Measurements from ENCODE around the gene THBS4.

Gene THBS4

GRCh38 chr5:80043187-80043586 is 8.0 kb downstream of the THBS4 start:
- no peak for DNase-seq (ENCODE audit: extremely low read depth in 1 of 2, low read depth in 1 of 2)

GRCh38 chr5:80048084-80048780 is 13.1 kb downstream of the THBS4 start:
- DNase-seq (ENCODE audit: extremely low read depth in 1 of 2, low read depth in 1 of 2): no peak

DNA sequence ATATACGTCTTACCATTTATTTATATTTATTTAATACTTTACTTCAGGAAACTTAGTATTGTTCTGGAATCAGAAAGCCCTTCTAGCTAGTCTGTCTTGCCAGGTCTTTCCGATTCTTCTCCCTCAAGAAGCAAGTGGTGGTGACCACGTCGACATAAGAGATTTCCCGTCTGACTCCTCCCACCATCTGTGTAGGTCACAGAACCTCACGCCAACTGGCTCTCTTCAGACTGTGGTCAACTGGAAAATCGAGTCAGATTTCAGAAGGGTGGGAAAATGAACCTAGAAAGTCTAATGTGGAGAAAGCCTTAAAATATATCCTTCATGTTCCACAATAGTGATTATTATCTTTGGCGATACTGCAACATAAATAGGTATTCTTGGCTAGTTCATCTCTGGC is 17.3 kb downstream of the THBS4 start:
- no peak for DNase-seq (ENCODE audit: extremely low read depth in 1 of 2, low read depth in 1 of 2)

- no peak for DNase-seq (ENCODE audit: extremely low read depth in 1 of 2, low read depth in 1 of 2)
Measured at GRCh38 chr5:80054682-80055081, 19.5 kb downstream of the THBS4 start.

DNA sequence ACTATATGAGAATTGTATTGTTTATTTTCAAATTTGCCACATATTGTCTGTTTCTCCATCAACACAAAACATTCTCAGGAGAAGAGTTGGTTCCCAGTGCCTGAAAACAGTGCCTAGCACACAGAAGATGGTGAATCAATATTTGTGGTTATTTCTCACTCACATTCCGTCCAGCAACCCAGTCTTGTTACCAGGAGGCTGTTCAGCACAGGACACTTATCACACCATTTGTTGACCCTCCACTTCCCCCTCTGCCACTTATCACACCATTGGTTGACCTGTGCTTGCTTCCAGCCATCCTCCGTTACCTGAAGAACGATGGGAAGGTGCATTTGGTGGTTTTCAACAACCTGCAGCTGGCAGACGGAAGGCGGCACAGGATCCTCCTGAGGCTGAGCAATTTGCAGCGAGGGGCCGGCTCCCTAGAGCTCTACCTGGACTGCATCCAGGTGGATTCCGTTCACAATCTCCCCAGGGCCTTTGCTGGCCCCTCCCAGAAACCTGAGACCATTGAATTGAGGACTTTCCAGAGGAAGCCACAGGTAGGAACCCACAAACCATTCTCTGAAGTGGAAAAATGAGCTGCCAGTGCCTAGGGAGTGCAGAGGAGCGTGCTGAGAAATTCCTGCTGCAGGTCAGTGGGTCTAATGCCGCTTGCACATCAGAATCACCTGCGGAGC is 20.5 kb downstream of the THBS4 start:
- no peak for DNase-seq (ENCODE audit: extremely low read depth in 1 of 2, low read depth in 1 of 2)

- no peak for DNase-seq (ENCODE audit: extremely low read depth in 1 of 2, low read depth in 1 of 2)
Measured at GRCh38 chr5:80057099-80057498, 22.0 kb downstream of the THBS4 start.

DNA sequence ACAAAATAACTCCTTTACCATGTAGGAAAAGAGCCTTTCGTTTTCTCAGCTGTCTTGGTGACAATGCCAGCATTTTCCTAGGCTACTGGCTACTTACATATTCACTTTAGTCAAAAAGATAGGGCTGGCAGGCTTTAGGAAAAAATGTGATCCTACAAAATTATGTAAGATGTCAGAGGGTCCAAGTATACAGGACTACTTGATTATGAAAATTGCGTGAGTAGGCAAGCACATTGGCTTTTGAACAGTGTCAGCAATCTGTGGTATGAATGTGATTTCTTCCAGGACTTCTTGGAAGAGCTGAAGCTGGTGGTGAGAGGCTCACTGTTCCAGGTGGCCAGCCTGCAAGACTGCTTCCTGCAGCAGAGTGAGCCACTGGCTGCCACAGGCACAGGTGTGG is 22.8 kb downstream of the THBS4 start:
- DNase-seq (ENCODE audit: extremely low read depth in 1 of 2, low read depth in 1 of 2): no peak

DNA sequence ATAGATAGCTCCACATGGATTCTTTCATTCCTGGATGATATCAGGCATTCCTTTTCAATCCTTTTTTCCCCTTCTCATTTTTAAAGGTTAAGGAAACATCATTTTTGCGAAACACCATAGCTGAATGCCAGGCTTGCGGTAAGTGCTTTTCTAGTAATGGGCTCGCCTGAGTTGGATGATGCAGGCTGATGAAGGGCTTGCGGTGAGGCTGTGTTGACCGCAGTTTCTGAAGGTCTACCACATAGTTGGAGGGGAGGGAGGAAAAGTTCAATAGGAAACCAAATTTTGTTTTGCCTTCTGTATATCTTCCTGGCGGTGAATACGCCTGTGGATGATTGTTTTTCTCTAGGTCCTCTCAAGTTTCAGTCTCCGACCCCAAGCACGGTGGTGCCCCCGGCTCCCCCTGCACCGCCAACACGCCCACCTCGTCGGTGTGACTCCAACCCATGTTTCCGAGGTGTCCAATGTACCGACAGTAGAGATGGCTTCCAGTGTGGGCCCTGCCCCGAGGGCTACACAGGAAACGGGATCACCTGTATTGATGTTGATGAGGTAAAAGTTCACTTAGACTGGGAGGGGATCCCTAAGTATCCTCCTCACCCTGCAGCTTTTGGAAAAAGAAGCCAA is 24.3 kb downstream of the THBS4 start:
- DNase-seq (ENCODE audit: extremely low read depth in 1 of 2, low read depth in 1 of 2): no peak

GRCh38 chr5:80060966-80061365 is 25.8 kb downstream of the THBS4 start:
- DNase-seq (ENCODE audit: extremely low read depth in 1 of 2, low read depth in 1 of 2): no peak

GRCh38 chr5:80061547-80061946 is 26.4 kb downstream of the THBS4 start:
- no peak for DNase-seq (ENCODE audit: extremely low read depth in 1 of 2, low read depth in 1 of 2)

GRCh38 chr5:80064124-80064523 is 29.0 kb downstream of the THBS4 start:
- no peak for DNase-seq (ENCODE audit: extremely low read depth in 1 of 2, low read depth in 1 of 2)

- DNase-seq (ENCODE audit: extremely low read depth in 1 of 2, low read depth in 1 of 2): no peak
Measured at GRCh38 chr5:80067016-80067415, 31.9 kb downstream of the THBS4 start.

DNA sequence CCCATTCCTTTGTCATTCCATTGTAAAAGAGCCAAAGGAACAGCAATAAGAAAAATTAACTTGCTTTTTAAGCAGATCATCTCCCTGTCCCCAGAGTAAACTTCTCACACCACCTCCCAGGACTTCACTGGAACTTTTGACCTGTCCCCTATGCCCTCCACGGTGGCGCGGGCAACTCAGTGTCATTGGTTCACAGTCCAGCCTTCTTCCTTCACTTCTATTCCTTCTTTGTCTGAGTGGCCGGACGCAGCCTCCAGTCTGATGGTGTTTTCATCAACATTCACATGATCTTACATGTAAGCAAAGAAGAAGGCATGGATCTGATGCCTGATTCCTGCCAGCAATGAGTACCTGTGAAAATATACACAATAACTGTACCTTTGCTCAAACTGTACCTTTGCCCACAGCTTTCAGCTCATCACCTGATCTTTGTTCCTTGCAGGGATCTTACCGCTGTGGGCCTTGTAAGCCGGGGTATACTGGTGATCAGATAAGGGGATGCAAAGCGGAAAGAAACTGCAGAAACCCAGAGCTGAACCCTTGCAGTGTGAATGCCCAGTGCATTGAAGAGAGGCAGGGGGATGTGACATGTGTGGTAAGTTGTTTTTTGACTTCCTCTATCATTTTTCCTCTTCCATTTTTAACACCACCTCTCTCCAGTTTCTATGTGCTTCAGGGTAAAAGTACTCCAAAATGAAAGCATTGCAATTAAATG is 32.5 kb downstream of the THBS4 start:
- no peak for DNase-seq (ENCODE audit: extremely low read depth in 1 of 2, low read depth in 1 of 2)

- DNase-seq (ENCODE audit: extremely low read depth in 1 of 2, low read depth in 1 of 2): no peak
Measured at GRCh38 chr5:80068246-80068636, 33.1 kb downstream of the THBS4 start.

GRCh38 chr5:80068775-80069174 is 33.6 kb downstream of the THBS4 start:
- no peak for DNase-seq (ENCODE audit: extremely low read depth in 1 of 2, low read depth in 1 of 2)

DNA sequence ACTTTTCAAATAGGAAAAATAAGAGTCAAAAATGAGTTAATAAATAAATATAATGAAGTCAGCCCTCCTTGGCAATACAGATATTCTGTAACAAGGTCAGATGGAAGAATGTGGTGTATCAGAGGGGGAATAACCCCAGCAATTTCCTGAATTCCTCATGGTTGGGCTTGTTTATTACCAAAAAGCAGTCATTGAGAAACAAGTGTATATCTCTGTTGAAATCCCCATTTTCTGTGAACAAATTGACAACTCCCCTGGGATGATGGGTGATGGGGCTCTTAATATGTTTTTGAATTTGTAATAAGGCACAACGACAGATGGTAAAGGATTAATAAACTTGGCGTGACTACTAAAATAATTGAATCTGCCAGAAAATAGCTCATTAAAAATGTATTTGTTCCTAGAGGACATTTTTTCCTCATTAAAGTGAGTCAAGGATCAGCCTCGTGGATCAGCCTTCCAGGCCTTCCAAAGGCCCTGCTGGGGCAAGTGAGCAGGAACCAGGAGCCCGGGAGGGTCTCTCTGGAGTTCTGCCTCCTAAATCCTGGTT is 34.2 kb downstream of the THBS4 start:
- DNase-seq (ENCODE audit: extremely low read depth in 1 of 2, low read depth in 1 of 2): no peak

DNA sequence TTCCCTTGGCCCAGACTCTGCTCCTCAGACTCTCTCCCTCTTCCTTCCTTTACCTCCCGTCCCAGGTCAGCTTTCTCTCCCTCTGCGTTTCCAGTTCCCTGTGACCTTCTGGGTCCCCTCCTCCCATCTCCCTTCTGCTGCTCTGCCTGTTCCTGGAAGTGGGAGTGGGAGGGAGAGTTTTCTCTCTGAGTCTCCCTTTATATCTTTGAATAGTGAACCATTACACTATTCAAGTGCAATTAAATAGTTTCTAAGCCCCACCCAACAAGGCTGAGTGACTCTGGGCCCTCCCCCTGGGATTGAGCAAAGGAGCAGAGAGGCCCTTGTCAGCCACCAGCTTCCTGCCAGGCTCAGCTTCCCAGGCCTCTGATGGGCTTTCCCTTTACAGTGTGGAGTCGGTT is 34.8 kb downstream of the THBS4 start:
- DNase-seq (ENCODE audit: extremely low read depth in 1 of 2, low read depth in 1 of 2): no peak

- DNase-seq (ENCODE audit: extremely low read depth in 1 of 2, low read depth in 1 of 2): no peak
Measured at GRCh38 chr5:80070338-80071056, 35.3 kb downstream of the THBS4 start.

- DNase-seq (ENCODE audit: extremely low read depth in 1 of 2, low read depth in 1 of 2): no peak
Measured at GRCh38 chr5:80071510-80072021, 36.4 kb downstream of the THBS4 start.
